ENCODE data around the gene RNF175. TPM values are rescaled to one million over a fixed set of nuclear protein-coding genes. Genes with fewer than 3 reads are reported as not detected.

RNF175 gene
- total RNA-seq, 1 donor from 2014 or later = 2.2 TPM

DNA sequence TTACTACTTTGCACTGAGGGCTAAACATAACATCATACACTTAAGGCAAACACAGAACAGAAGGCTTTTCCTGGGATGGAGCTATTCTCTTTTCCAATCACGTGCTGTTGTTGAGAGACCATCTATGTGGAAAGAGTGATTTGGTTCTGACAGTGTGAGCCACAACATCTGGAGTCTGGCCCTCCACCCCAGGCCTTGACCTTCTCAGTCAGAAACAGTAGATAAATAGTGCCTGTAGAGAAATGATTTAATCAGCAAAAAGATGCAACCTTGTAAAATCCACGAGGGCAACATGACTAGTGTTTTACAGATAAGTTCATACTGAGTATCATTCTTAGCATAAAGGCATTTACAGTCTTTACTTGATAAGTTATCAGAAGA lies 39.9 kb upstream of the RNF175 start:
- Histone ChIP-seq H3K36me3 (no peaks in the 10 kb centered on the region), H3K4me3 (no peak overlapping the region), H3K4me1 (no peaks in the 10 kb centered on the region), H3K27me3 (no peaks in the 10 kb centered on the region), H3K9me3 (no peaks in the 10 kb centered on the region), H3K27ac (no peak overlapping the region)
- no peak for TF ChIP-seq POLR2A (IDR thresholded peaks at IDR 0.05)
- no peak for TF ChIP-seq POLR2AphosphoS5 (IDR thresholded peaks at IDR 0.05; ENCODE audit: insufficient read depth in 1 of 2, low read depth in 1 of 2)
- TF ChIP-seq, protein P1, sequence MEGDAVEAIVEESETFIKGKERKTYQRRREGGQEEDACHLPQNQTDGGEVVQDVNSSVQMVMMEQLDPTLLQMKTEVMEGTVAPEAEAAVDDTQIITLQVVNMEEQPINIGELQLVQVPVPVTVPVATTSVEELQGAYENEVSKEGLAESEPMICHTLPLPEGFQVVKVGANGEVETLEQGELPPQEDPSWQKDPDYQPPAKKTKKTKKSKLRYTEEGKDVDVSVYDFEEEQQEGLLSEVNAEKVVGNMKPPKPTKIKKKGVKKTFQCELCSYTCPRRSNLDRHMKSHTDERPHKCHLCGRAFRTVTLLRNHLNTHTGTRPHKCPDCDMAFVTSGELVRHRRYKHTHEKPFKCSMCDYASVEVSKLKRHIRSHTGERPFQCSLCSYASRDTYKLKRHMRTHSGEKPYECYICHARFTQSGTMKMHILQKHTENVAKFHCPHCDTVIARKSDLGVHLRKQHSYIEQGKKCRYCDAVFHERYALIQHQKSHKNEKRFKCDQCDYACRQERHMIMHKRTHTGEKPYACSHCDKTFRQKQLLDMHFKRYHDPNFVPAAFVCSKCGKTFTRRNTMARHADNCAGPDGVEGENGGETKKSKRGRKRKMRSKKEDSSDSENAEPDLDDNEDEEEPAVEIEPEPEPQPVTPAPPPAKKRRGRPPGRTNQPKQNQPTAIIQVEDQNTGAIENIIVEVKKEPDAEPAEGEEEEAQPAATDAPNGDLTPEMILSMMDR (IDR thresholded peaks at IDR 0.05) = no peak
- intact Hi-C loops (cut with DNase I) = no loop called here
- no peak for DNase-seq (ENCODE audit: extremely low spot score in 2 of 2)

DNA sequence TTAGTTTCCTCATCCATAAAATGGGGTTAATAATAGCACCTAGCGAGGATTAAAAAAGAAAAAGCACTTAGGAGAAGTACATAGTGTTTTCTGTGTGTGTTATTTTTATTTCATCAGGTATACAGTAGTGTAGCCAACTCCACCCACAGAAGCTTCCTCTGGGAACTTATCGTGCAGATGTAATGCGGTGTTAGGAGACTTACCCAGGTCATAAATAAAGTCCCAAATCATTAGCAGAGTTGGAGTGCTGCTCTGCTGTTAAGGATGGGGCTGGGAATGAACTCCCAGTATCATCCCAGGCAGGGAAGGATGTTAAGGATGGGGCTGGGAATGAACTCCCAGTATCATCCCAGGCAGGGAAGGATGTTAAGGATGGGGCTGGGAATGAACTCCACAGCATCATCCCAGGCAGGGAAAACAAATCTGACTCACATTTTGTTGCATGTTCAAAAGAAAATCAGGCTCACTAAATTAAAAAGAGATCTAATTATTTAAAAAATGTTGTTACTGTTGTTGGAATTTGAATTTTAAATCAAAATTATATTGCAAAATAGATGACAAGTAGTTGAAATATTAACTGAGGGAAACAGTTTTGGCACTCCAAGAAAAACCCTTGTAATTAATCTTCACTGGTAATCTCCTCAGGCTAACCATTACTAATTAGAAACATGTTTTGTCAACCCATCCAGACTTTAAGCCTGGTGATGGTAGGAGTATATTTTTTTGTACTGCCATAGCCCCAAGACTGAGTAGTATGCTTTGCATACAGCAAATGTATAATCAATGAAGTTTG lies 39.3 kb upstream of the RNF175 start:
- intact Hi-C loops (cut with DNase I) = no loop called here
- H3K4me1 ChIP-seq = no peaks in the 10 kb centered on the region

DNA sequence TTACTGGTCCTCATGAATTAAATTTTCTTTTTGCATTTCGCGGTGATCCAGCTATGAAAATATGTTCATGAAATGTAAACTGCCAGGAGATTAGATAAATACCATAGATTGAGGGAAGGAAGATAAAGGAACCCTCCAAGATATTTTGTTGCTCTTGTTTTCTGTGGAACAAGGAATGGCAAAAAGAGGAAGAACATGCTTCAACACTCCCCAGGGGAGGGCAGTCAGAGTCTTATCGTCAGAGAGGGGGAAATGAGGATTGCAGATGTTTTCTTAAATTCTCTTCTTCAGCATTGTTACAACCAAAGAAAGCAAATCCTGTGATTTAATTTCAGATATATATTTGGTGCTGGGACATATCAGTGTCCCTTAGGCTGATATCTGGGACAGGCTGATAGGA lies 38.6 kb upstream of the RNF175 start:
- Histone ChIP-seq H3K27me3 (no peaks in the 10 kb centered on the region), H3K36me3 (no peaks in the 10 kb centered on the region), H3K4me3 (no peak overlapping the region), H3K9me3 (no peaks in the 10 kb centered on the region), H3K27ac (no peak overlapping the region), H3K4me1 (no peaks in the 10 kb centered on the region)
- DNase-seq (ENCODE audit: extremely low spot score in 2 of 2) = no peak
- TF ChIP-seq, protein P1 (IDR thresholded peaks at IDR 0.05) = no peak
- TF ChIP-seq POLR2A (IDR thresholded peaks at IDR 0.05) (no peak), POLR2AphosphoS5 (IDR thresholded peaks at IDR 0.05; ENCODE audit: insufficient read depth in 1 of 2, low read depth in 1 of 2) (no peak)
- intact Hi-C loops (cut with DNase I) = no loop called here

More for the DNA sequence above, 39.3 kb upstream of the RNF175 start:
- no peaks in the 10 kb centered on the region for H3K27me3 ChIP-seq
- no peaks in the 10 kb centered on the region for H3K36me3 ChIP-seq
- no peak overlapping the region for H3K27ac ChIP-seq
- no peak for DNase-seq (ENCODE audit: extremely low spot score in 2 of 2)
- H3K4me3 ChIP-seq = no peak overlapping the region
- TF ChIP-seq POLR2AphosphoS5 (IDR thresholded peaks at IDR 0.05; ENCODE audit: insufficient read depth in 1 of 2, low read depth in 1 of 2) = no peak
- TF ChIP-seq, protein P1 (IDR thresholded peaks at IDR 0.05) = no peak
- no peak for TF ChIP-seq POLR2A (IDR thresholded peaks at IDR 0.05)
- no peaks in the 10 kb centered on the region for H3K9me3 ChIP-seq

DNA sequence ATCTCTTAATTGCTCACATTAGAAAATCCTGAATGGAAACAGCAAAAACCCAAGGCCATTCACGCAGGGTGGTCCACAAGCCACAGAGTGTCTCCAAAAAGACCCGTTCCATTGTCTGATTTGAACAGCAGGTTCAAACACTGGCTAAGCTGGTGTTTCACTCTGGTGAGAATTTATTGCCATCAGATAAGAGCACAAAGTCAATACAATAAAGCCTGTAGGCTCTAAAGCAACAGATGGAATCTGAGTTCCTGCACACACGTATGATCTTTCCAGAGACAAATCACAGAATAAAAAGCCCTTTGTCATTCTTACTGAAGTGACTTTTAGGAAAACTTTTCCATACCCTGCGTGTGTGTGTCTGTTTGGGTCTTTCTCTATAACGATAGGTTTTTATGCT lies 34.2 kb upstream of the RNF175 start:
- intact Hi-C loops (cut with DNase I) = no loop called here
- Histone ChIP-seq H3K27ac (no peak overlapping the region), H3K27me3 (peaks cover 8% of the 10 kb centered on the region)

DNA sequence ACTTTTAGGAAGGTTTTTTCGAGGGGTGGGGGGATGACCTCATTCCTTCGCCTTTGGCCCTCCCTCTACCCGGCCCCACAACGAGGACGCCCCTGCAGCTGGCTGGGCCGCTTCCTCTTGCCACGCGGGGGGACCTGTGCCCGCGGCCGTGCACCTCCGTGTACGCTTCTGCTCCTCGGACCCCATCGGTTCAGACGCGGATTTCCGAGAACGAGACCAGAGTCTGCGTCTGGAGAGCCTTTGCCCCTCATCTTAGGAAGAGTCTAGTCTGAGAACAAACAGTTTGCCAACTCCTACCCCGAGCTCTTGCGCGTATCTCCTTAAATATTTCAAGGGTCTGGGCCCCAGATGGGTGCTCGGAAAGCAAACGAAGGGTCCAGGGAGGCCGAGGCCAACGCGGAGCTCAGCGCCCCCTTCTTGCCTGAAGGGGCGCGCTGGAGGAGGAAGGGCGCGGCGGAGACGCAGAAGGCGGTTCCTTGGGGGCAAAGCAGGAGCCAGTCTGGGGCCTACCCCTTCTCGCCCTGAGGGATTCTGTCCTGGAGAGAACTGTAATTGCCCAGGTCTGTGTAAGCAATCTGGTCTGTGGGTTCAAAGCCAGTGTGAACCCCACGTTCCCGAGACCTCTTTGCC lies 32.9 kb upstream of the RNF175 start:
- DNase-seq (ENCODE audit: extremely low spot score in 2 of 2) = no peak
- Histone ChIP-seq H3K4me3 (peak overlapping the region; percentile 18 to 45), H3K36me3 (no peaks in the 10 kb centered on the region), H3K27ac (no peak overlapping the region), H3K9me3 (no peaks in the 10 kb centered on the region), H3K27me3 (peaks cover 8% of the 10 kb centered on the region), H3K4me1 (peaks cover 43% of the 10 kb centered on the region)
- intact Hi-C loops (cut with DNase I) = no loop called here
- TF ChIP-seq POLR2A (IDR thresholded peaks at IDR 0.05) = no peak
- TF ChIP-seq, protein P1 (IDR thresholded peaks at IDR 0.05) = no peak
- TF ChIP-seq POLR2AphosphoS5 (IDR thresholded peaks at IDR 0.05; ENCODE audit: insufficient read depth in 1 of 2, low read depth in 1 of 2) = no peak

More for the DNA sequence above, 34.2 kb upstream of the RNF175 start:
- Histone ChIP-seq H3K4me1 (peaks cover 35% of the 10 kb centered on the region), H3K9me3 (no peaks in the 10 kb centered on the region), H3K4me3 (no peak overlapping the region), H3K36me3 (no peaks in the 10 kb centered on the region)
- no peak for DNase-seq (ENCODE audit: extremely low spot score in 2 of 2)
- no peak for TF ChIP-seq POLR2A (IDR thresholded peaks at IDR 0.05)
